ENCODE results near the gene NLRP10.

The NLRP10 gene

DNA sequence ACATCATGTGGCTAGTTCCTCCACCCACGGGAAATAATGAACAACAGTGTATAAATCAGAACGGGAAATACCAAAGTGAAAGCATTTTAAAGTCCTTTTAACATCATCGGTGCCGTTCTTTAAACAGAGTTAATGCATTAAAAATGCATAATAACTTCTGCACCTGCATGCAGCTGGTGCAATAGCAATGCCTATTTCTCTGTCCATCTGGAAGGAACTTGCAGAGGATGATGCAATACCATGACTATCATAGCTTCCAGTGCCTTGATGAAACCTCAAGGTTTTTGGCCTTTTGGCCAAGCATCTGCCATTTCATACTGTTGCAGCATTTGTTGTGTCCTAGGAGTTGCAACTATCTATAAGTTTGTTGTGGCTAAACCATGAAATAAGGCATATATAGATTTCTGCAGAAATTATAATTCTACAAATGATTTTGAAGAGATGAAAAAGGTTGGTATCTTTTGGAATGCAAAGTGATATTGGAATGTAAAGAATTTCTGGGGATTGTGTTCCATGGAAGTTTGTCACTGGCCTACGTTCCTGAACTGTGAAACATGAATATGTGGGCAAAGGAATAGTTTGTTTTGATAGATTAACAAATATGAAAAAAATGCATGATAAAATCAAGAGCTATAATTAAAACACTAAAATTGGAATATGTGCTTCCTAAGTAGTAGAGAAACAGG, 12.1 kb upstream of the NLRP10 start:
- no peak overlapping the region for H3K4me3 ChIP-seq (ENCODE audit: low read depth, low read length)
- no peak for TF ChIP-seq CTCF (IDR thresholded peaks at IDR 0.05; ENCODE audit: borderline replicate concordance, insufficient read depth, low read depth, low read length)

GRCh38 chr11:7974668-7975067, 9.4 kb upstream of the NLRP10 start:
- TF ChIP-seq CTCF (IDR thresholded peaks at IDR 0.05; ENCODE audit: borderline replicate concordance, insufficient read depth, low read depth, low read length): no peak
- H3K4me3 ChIP-seq (ENCODE audit: low read depth, low read length): no peak overlapping the region

GRCh38 chr11:7973011-7973410, 7.8 kb upstream of the NLRP10 start:
- TF ChIP-seq CTCF (IDR thresholded peaks at IDR 0.05; ENCODE audit: borderline replicate concordance, insufficient read depth, low read depth, low read length): no peak
- H3K4me3 ChIP-seq (ENCODE audit: low read depth, low read length): no peak overlapping the region

GRCh38 chr11:7971846-7972245, 6.6 kb upstream of the NLRP10 start:
- no peak for TF ChIP-seq CTCF (IDR thresholded peaks at IDR 0.05; ENCODE audit: borderline replicate concordance, insufficient read depth, low read depth, low read length)
- H3K4me3 ChIP-seq (ENCODE audit: low read depth, low read length): no peak overlapping the region

DNA sequence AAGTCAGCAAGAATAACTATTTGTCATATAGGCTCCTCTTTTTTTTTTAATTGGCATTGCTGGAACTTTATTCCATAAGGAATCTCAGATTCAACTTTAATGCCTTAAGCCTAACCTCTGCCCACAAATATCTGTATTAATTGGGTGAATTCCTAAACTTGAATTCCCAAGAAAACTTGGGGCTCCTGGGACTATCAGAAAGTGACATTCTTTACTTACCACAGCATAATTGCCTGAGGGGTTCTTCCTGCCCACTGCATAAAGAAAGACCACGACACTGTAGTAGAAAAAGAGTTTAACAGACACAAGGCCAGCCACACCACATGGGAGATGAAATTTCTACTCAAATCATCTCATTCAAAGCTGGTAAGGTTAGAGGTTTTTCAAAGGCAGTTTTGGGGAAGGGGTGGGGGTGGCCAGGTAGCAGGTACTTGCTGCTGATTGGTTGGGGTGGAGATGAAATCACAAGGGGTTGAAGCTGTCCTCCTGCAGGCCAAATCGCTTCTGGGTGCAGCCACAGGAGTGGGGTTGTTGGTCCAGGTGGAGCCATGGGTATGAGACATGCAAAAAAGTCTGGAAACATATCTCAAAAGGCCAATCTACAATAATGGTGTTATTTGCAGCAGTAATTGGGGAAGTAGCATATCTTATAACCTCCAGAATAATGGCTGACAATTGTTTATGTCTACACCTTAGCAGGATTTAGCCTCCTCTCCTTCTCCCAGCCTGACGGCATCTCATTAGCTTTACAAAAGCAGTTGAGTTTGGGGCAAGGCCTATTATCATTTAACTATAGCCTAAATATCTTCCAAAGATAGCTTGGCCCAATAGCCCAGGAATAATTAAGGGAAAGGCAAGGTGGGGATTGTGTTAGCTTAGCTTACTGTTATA, 4.8 kb upstream of the NLRP10 start:
- H3K4me3 ChIP-seq (ENCODE audit: low read depth, low read length): no peak overlapping the region
- TF ChIP-seq CTCF (IDR thresholded peaks at IDR 0.05; ENCODE audit: borderline replicate concordance, insufficient read depth, low read depth, low read length): no peak

- no peak overlapping the region for H3K4me3 ChIP-seq (ENCODE audit: low read depth, low read length)
These were observed 3.4 kb upstream of the NLRP10 start for GRCh38 chr11:7968686-7969085.

More at GRCh38 chr11:7968686-7969085, 3.4 kb upstream of the NLRP10 start:
- no peak for TF ChIP-seq CTCF (IDR thresholded peaks at IDR 0.05; ENCODE audit: borderline replicate concordance, insufficient read depth, low read depth, low read length)

Data from GM12875 (cell line).